ENCODE measurements around the gene DNAJC6.
"Not testable (repeated sequence)": the region's sequence is repeated elsewhere in the genome, so short reads cannot be mapped to it uniquely, and the experiment has no call there.

Gene DNAJC6

DNA sequence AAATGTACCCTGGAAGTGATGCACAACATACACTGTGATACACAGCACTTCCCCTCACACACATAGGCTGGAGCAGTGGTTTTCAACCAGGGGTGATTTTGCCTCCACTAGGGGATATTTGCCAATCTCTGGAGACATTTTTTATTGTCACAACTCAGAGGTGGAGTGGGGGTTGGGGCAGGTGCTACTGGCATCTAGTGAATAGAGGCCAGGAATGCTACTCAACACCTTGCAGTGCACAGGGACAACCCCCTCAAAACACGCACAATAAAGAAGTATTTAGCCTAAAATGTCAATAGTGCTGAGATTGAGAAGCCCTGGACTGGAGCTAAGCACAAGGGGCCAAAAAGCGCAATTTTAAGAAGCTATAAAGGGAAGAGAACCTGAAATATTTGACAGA, 54.1 kb downstream of the DNAJC6 start:
- Histone ChIP-seq H3K4me1 (ENCODE audit: control insufficient read depth, insufficient read depth, low read length) (no peaks in the 10 kb centered on the region), H3K4me2 (ENCODE audit: low read length) (no peak overlapping the region), H3K4me3 (ENCODE audit: low read length) (no peak overlapping the region), H3K36me3 (ENCODE audit: insufficient read depth, low read length) (peaks cover 4% of the 10 kb centered on the region), H3K27me3 (ENCODE audit: control insufficient read depth, insufficient read depth, low read length) (no peaks in the 10 kb centered on the region), H3K9ac (ENCODE audit: low read depth, low read length) (no peak overlapping the region), H3K9me3 (replicated peaks; ENCODE audit: low read length) (no peaks in the 10 kb centered on the region)

DNA sequence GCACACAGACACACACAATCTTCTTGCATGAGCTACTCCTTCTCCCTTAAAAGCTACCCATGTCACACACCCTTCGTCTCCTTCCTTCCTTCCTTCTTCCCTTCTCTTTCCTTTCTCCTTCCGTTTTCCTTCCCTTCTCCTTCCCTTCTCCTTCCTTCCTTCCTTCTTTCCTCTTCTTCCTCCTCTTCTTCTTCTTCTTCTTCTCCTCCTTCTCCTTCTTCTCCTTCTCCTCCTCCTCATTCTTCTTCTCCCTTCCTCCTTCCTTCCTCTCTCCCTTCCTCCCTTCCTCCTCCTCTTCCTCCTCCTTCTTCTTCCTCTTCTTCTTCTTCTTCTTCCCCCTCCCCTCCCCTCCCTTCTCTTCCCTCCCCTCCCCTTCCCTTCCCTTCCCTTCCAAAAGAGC, 59.1 kb downstream of the DNAJC6 start:
- no peaks in the 10 kb centered on the region for H3K27me3 ChIP-seq (ENCODE audit: control insufficient read depth, insufficient read depth, low read length)

DNA sequence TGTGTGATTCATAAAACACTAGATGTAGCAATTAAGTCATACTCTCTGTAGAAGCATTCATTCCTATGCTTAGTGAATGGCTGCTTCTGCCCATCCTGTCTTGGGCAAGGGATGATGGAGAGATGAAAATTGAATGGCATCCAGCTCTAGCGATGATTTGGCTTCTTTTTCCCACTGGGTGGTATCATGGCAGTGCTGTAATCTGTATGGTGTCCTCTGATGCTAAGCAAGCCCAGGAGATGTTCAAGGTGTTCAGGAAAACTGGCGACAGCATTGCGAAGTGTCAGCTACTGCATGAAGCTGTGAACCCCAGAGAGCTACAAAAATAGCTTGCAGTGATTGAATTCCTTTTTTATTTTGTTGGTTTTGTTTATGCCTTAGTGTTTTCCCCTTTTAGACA, 62.2 kb downstream of the DNAJC6 start:
- peaks cover 11% of the 10 kb centered on the region for H3K4me1 ChIP-seq (ENCODE audit: control insufficient read depth, insufficient read depth, low read length)
- no peak overlapping the region for H3K4me2 ChIP-seq (ENCODE audit: low read length)
- H3K36me3 ChIP-seq (ENCODE audit: insufficient read depth, low read length), result peaks cover 4% of the 10 kb centered on the region
- no peaks in the 10 kb centered on the region for H3K9me3 ChIP-seq (replicated peaks; ENCODE audit: low read length)
- H3K9ac ChIP-seq (ENCODE audit: low read depth, low read length), result no peak overlapping the region
- H3K27me3 ChIP-seq (ENCODE audit: control insufficient read depth, insufficient read depth, low read length), result no peaks in the 10 kb centered on the region
- no peak overlapping the region for H3K4me3 ChIP-seq (ENCODE audit: low read length)

More for the DNA sequence above, 59.1 kb downstream of the DNAJC6 start:
- Histone ChIP-seq H3K4me1 (ENCODE audit: control insufficient read depth, insufficient read depth, low read length) (peaks cover 11% of the 10 kb centered on the region), H3K4me3 (ENCODE audit: low read length) (no peak overlapping the region), H3K9me3 (replicated peaks; ENCODE audit: low read length) (no peaks in the 10 kb centered on the region), H3K36me3 (ENCODE audit: insufficient read depth, low read length) (peaks cover 4% of the 10 kb centered on the region), H3K4me2 (ENCODE audit: low read length) (no peak overlapping the region), H3K9ac (ENCODE audit: low read depth, low read length) (no peak overlapping the region)

DNA sequence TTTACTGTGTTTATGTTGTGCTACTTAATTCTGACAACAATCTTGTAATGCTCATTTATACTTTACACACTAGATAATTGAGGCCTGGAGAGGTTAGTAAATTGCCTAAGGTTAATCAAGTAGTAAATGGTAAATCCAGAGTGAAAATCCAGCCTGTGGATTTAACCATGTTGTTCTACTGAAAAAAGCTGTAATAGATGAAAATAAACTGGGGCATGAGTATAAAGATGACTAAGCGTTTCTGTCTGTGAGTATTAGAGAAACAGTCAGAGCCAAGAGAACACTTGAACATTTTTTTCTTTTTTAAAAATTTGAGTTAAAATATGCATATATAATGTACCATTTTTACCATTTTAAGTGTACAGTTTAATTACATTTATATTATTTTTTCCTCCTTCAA, 63.2 kb downstream of the DNAJC6 start:
- Histone ChIP-seq H3K9me3 (replicated peaks; ENCODE audit: low read length) (no peaks in the 10 kb centered on the region), H3K36me3 (ENCODE audit: insufficient read depth, low read length) (no peaks in the 10 kb centered on the region), H3K4me2 (ENCODE audit: low read length) (peak overlapping the region; percentile 23), H3K4me3 (ENCODE audit: low read length) (no peak overlapping the region), H3K9ac (ENCODE audit: low read depth, low read length) (no peak overlapping the region), H3K27me3 (ENCODE audit: control insufficient read depth, insufficient read depth, low read length) (no peaks in the 10 kb centered on the region), H3K4me1 (ENCODE audit: control insufficient read depth, insufficient read depth, low read length) (peaks cover 11% of the 10 kb centered on the region)

DNA sequence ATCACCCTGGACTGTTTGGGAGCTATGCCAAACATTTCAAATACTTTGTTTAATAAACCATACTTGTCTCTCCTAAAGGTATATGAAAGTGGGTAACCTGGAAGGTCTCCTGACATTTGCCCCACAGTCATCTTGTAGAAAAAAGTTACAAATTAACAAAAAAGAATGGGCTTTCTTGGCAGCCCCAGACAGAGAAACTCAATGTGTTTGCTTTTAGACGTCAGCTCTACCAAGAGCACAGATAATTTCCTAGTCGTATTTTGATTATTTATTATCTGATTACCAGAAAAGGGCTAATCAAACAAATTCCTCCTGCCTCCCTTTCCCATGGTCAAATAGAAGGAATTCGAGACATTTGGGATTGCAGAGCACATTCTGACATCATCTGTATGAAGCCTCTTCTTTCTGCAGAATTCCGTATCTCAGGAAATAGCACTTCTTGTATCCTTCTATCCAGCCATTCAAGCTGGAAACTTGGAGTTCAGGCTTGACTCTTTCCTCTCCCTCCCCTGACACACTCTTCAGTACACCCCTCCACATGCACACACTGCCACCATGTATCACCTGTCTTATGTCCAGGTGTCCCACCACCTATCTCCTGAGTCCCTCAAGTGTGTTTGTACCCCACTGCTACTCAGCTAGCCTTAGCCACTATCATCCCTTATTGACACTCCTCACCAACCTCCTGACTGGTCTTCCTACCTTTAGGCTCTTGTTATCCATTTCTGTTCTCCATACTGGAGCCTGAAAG, 68.3 kb downstream of the DNAJC6 start:
- Histone ChIP-seq H3K9ac (ENCODE audit: low read depth, low read length) (no peak overlapping the region), H3K36me3 (ENCODE audit: insufficient read depth, low read length) (no peaks in the 10 kb centered on the region)

DNA sequence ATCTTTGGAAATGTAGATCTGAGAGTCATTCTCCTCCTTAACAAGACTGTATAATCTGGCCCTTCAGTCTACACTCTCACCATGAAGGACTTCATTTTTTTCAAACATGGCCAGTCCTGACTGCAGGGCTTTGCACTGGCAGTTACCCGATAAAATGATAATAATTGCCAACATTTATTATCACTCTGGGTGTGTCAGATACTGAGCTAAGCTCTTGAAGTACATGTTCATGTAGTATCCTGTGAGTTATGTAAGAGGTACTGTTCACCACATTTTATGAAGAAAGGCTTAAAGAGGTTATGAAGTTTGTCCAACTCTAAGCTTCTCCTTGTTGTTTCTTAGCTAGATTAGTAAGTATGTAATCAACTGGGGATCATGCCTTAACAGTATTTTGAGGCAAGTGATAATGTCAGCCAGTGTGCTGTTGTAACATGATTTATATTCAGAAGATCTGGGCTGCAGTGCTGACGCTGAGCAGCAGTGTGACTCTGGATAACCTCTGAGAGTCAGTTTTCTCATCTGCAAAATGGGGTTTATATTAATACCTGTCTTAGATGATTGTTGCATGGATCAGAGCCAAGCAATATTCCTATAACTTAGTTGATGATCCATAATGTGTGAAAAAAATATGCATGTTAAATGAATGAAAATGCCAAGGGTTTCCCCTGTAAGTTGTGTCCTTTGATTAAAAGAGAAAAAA, 69.1 kb downstream of the DNAJC6 start:
- Histone ChIP-seq H3K27me3 (ENCODE audit: control insufficient read depth, insufficient read depth, low read length) (no peaks in the 10 kb centered on the region), H3K4me3 (ENCODE audit: low read length) (no peak overlapping the region), H3K36me3 (ENCODE audit: insufficient read depth, low read length) (no peaks in the 10 kb centered on the region), H3K9ac (ENCODE audit: low read depth, low read length) (no peak overlapping the region), H3K4me2 (ENCODE audit: low read length) (no peak overlapping the region), H3K4me1 (ENCODE audit: control insufficient read depth, insufficient read depth, low read length) (no peaks in the 10 kb centered on the region), H3K9me3 (replicated peaks; ENCODE audit: low read length) (no peaks in the 10 kb centered on the region)

More for the DNA sequence above, 68.3 kb downstream of the DNAJC6 start:
- Histone ChIP-seq H3K27me3 (ENCODE audit: control insufficient read depth, insufficient read depth, low read length) (no peaks in the 10 kb centered on the region), H3K9me3 (replicated peaks; ENCODE audit: low read length) (no peaks in the 10 kb centered on the region), H3K4me1 (ENCODE audit: control insufficient read depth, insufficient read depth, low read length) (peaks cover 7% of the 10 kb centered on the region), H3K4me3 (ENCODE audit: low read length) (no peak overlapping the region), H3K4me2 (ENCODE audit: low read length) (no peak overlapping the region)

DNA sequence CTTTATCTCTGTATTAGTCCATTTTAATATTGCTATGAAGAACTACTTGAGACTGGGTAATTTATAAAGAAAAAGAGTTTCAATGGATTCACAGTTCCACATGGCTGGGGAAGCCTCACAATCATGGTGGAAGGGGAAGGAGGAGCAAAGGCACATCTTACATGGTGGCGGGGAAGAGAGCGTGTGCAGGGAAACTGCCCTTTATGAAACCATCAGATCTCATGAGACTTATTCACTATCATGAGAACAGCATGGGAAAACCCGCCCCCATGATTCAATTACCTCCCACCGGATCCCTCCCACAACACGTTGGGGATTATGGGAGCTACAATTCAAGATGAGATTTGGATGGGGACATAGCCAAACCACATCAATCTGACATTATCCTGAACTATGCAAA, 75.1 kb downstream of the DNAJC6 start:
- not testable (repeated sequence) for H3K4me1 ChIP-seq (ENCODE audit: control insufficient read depth, insufficient read depth, low read length); H3K9ac ChIP-seq (ENCODE audit: low read depth, low read length); H3K36me3 ChIP-seq (ENCODE audit: insufficient read depth, low read length); H3K9me3 ChIP-seq (replicated peaks; ENCODE audit: low read length); H3K27me3 ChIP-seq (ENCODE audit: control insufficient read depth, insufficient read depth, low read length); H3K4me2 ChIP-seq (ENCODE audit: low read length); H3K4me3 ChIP-seq (ENCODE audit: low read length)

DNA sequence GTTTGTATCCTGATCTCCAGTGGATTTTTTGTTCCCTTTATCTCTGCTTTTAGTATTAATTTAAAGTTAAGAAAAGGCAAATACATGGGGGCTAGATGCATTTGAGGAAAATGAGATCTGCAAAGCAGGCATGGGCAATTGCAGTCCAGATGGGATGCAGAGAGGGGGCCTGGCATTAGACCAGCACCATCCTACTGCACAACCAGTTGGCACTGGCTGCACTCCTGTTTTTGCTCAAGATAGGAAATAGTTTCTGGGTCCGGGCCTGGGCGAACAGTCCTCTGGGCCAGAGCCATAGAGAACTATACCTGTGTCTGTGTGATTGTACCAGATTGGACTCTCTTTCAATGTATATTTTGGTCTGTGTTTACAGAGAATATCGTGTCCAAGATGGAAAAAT, 77.1 kb downstream of the DNAJC6 start:
- H3K9me3 ChIP-seq (replicated peaks; ENCODE audit: low read length), result no peaks in the 10 kb centered on the region
- no peak overlapping the region for H3K4me3 ChIP-seq (ENCODE audit: low read length)
- no peak overlapping the region for H3K9ac ChIP-seq (ENCODE audit: low read depth, low read length)
- no peaks in the 10 kb centered on the region for H3K27me3 ChIP-seq (ENCODE audit: control insufficient read depth, insufficient read depth, low read length)
- H3K36me3 ChIP-seq (ENCODE audit: insufficient read depth, low read length), result peaks cover 4% of the 10 kb centered on the region
- H3K4me2 ChIP-seq (ENCODE audit: low read length), result no peak overlapping the region
- H3K4me1 ChIP-seq (ENCODE audit: control insufficient read depth, insufficient read depth, low read length), result no peaks in the 10 kb centered on the region

DNA sequence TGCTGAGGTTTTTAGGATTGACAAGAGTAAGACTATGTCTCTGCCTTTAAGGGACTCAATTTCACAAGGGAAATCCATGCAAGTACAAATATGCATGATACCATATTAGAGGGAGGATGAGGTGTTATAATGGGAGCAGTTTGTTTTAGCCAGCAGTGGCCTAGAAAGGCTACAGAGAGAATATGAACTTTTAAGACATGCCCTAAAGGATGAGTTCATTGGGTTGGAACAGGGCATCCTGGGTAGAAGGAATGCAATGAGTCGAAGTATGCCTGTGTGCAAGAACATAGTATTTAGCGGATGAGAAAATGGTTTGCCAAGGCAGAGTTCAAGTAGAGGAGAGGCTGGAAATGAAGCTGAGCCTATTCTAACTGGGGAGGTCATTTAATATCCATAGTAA, 78.5 kb downstream of the DNAJC6 start:
- peaks cover 4% of the 10 kb centered on the region for H3K36me3 ChIP-seq (ENCODE audit: insufficient read depth, low read length)

DNA sequence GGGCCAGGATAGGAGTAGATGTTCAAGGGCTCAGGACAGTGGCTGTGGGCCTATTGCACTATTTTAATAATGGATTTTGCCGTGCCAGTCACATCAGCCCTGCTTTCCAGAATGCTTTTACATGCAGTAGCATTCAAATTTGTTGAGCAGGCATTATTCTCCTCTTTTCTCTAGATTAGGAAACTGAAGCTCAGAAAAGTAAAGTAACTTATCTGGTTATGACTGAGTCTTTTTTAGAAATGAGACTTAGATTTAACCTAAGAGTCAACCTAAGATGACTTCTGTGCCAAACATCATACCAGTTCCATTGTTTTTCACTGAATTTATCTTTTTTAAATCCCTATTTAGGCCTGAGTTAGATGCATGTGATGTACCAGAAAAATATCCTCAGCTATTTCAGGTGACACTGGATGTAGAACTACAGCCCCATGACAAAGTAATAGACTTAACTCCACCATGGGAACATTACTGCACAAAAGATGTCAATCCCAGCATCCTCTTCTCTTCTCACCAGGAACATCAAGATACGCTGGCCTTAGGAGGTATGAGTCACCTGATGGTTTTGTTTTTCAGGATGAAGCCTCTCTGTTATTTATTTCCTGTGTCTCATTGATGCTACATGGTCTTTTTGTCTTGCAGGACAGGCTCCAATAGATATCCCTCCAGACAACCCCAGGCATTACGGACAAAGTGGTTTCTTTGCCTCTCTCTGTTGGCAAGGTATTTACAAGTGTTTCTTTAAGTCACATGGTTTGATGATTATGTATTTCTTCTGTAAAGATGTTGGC, 79.8 kb downstream of the DNAJC6 start:
- H3K27me3 ChIP-seq (ENCODE audit: control insufficient read depth, insufficient read depth, low read length), result no peaks in the 10 kb centered on the region
- no peak overlapping the region for H3K4me3 ChIP-seq (ENCODE audit: low read length)
- H3K4me2 ChIP-seq (ENCODE audit: low read length), result no peak overlapping the region
- H3K36me3 ChIP-seq (ENCODE audit: insufficient read depth, low read length), result peaks cover 4% of the 10 kb centered on the region
- no peaks in the 10 kb centered on the region for H3K9me3 ChIP-seq (replicated peaks; ENCODE audit: low read length)
- peaks cover 7% of the 10 kb centered on the region for H3K4me1 ChIP-seq (ENCODE audit: control insufficient read depth, insufficient read depth, low read length)
- no peak overlapping the region for H3K9ac ChIP-seq (ENCODE audit: low read depth, low read length)

More for the DNA sequence above, 78.5 kb downstream of the DNAJC6 start:
- Histone ChIP-seq H3K4me3 (ENCODE audit: low read length) (no peak overlapping the region), H3K9me3 (replicated peaks; ENCODE audit: low read length) (no peaks in the 10 kb centered on the region), H3K27me3 (ENCODE audit: control insufficient read depth, insufficient read depth, low read length) (no peaks in the 10 kb centered on the region), H3K4me2 (ENCODE audit: low read length) (no peak overlapping the region), H3K4me1 (ENCODE audit: control insufficient read depth, insufficient read depth, low read length) (no peaks in the 10 kb centered on the region), H3K9ac (ENCODE audit: low read depth, low read length) (no peak overlapping the region)

DNA sequence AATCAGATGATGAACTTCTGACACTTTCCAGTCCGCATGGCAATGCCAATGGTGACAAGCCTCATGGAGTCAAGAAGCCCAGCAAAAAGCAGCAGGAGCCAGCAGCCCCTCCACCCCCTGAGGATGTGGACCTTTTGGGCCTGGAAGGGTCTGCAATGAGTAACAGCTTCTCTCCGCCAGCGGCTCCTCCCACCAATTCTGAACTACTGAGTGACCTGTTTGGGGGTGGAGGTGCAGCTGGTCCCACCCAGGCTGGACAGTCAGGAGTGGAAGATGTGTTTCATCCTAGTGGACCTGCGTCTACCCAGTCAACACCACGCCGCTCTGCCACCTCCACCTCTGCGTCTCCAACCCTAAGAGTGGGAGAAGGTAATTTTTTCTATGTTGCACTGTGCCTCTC, 83.2 kb downstream of the DNAJC6 start:
- Histone ChIP-seq H3K4me2 (ENCODE audit: low read length) (no peak overlapping the region), H3K9ac (ENCODE audit: low read depth, low read length) (no peak overlapping the region), H3K9me3 (replicated peaks; ENCODE audit: low read length) (no peaks in the 10 kb centered on the region), H3K36me3 (ENCODE audit: insufficient read depth, low read length) (peaks cover 4% of the 10 kb centered on the region), H3K27me3 (ENCODE audit: control insufficient read depth, insufficient read depth, low read length) (no peaks in the 10 kb centered on the region), H3K4me1 (ENCODE audit: control insufficient read depth, insufficient read depth, low read length) (peaks cover 7% of the 10 kb centered on the region), H3K4me3 (ENCODE audit: low read length) (no peak overlapping the region)

All from skeletal muscle satellite cell (primary cell).